Large intestine (tissue), 3 donors: ENCODE measurements around the gene PMEL. TPM values are rescaled to one million over a fixed set of nuclear protein-coding genes. Genes with fewer than 3 reads are reported as not detected.

Experiments
- DNase-seq, 2 donors: peaks; one replicate each; pipeline versions ENCODE4 v3.0.0 to v3.0.0-alpha.2; 2013
- H3K27ac ChIP-seq: one replicate; pipeline ENCODE4 v1.5.1; 2013; ENCODE audit warnings: low read length
- H3K27me3 ChIP-seq: 2 replicates; pipeline ENCODE4 v1.6.1; 2013; ENCODE audit warnings: low read length; ENCODE audit not compliant: control insufficient read depth, insufficient read depth
- H3K36me3 ChIP-seq: 2 replicates; pipeline ENCODE4 v1.6.1; 2013; ENCODE audit warnings: low read length; ENCODE audit not compliant: control insufficient read depth, insufficient read depth
- H3K4me1 ChIP-seq: one replicate; pipeline ENCODE4 v1.6.1; 2013; ENCODE audit warnings: low read length; ENCODE audit not compliant: control insufficient read depth, insufficient read depth
- H3K4me3 ChIP-seq: one replicate; pipeline ENCODE4 v1.5.1; 2013; ENCODE audit warnings: low read length
- H3K9me3 ChIP-seq: one replicate; pipeline ENCODE4 v1.6.1; 2013; ENCODE audit warnings: mild to moderate bottlenecking, low read depth, low read length, moderate library complexity; ENCODE audit not compliant: control insufficient read depth
- WGBS: methylation state at CpG from one replicate; pipeline ENCODE4 v1.1.5; 2013; ENCODE audit warnings: low lambda C conversion rate; ENCODE audit not compliant: insufficient coverage; 5-methylcytosine and 5-hydroxymethylcytosine counted together
- polyA plus RNA-seq: library from polyadenylated mRNA; unstranded; fragments of 120-200 nt; gene quantifications from one replicate; pipeline ENCODE4 v1.2.1, GENCODE V29; 2013

PMEL gene
- polyA plus RNA-seq, 1 donor: 5.7 TPM

- H3K4me3 ChIP-seq: peak overlapping the region; percentile 60
- peak; percentile 54 to 59 for DNase-seq
Measured at GRCh38 chr12:55972042-55972441, 6.2 kb upstream of the PMEL start.

DNA sequence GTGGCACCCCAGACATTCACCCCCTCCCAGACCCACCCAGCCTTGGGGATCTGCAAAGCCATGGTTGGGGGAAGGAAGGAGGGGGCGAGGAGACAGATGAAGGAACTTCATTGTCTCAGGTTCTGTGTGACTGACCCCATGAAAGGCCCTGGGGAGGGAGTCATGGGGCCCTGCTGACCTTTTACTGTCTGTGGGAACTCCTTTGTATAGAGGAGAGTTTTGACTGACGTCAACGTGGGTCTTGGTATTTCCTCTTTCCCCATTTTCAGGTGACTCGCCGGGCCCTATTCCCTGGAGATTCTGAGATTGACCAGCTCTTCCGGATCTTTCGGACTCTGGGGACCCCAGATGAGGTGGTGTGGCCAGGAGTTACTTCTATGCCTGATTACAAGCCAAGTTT, 4.9 kb upstream of the PMEL start:
- H3K27me3 ChIP-seq: no peaks in the 10 kb centered on the region
- H3K9me3 ChIP-seq: no peaks in the 10 kb centered on the region
- no peak overlapping the region for H3K4me3 ChIP-seq
- H3K36me3 ChIP-seq: peaks cover 15% of the 10 kb centered on the region
- 96% methylated on average over 4 of the region's 7 CpGs for WGBS
- H3K27ac ChIP-seq: no peak overlapping the region
- H3K4me1 ChIP-seq: peaks cover 38% of the 10 kb centered on the region
- DNase-seq: no peak

More at GRCh38 chr12:55972042-55972441, 6.2 kb upstream of the PMEL start:
- Histone ChIP-seq H3K27ac (peak overlapping the region; percentile 93), H3K36me3 (peaks cover 15% of the 10 kb centered on the region), H3K27me3 (no peaks in the 10 kb centered on the region), H3K9me3 (no peaks in the 10 kb centered on the region), H3K4me1 (peaks cover 34% of the 10 kb centered on the region)
- WGBS: 83% methylated on average over 1 of the region's 3 CpGs

GRCh38 chr12:55969356-55969755, 3.5 kb upstream of the PMEL start:
- no peaks in the 10 kb centered on the region for H3K27me3 ChIP-seq
- no peak for DNase-seq
- no peak overlapping the region for H3K4me3 ChIP-seq
- H3K27ac ChIP-seq: no peak overlapping the region
- no CpG with 5 or more reads among the region's 4 CpGs for WGBS
- peaks cover 37% of the 10 kb centered on the region for H3K4me1 ChIP-seq
- H3K36me3 ChIP-seq: peaks cover 15% of the 10 kb centered on the region
- no peaks in the 10 kb centered on the region for H3K9me3 ChIP-seq

GRCh38 chr12:55966408-55967281, 803 bp upstream of the PMEL start, which contains the start of gene CDK2:
CDK2 (plus strand) TSS chr12:55966830; CDS start chr12:55967009, 179 bp downstream.
- peak within 1 kb of the TSS; percentile 79 for H3K27ac ChIP-seq
- WGBS: no CpG with 5 or more reads among the region's 45 CpGs
- no peaks in the 10 kb centered on the region for H3K9me3 ChIP-seq

DNA sequence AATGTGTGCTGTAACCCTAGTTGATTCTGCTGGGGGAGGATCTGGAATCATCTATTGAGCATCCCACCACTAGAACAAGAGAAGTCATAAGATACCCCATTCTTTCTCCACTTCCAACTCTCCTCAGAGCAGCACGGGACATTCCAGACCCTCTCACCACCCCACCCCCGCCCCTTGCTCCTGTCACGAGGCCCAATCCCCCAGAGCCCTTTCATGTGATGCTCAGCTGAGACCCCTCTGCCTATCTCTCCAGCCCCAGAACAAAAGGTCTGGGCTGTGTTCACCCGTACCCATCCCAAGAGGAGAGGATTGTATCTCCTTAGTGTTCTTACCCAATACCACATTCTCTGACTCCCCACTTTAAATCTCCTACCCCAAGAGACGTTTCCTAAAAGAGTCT, 602 bp downstream of the PMEL start:
- no peak for DNase-seq
- H3K4me1 ChIP-seq: peaks cover 20% of the 10 kb centered on the region
- H3K27ac ChIP-seq: no peak overlapping the region
- no peaks in the 10 kb centered on the region for H3K9me3 ChIP-seq
- no peak overlapping the region for H3K4me3 ChIP-seq
- 78% methylated on average over 2 of the region's 5 CpGs for WGBS
- H3K27me3 ChIP-seq: no peaks in the 10 kb centered on the region
- peaks cover 2% of the 10 kb centered on the region for H3K36me3 ChIP-seq

More at GRCh38 chr12:55966408-55967281, 803 bp upstream of the PMEL start, which contains the start of gene CDK2:
- peak within 1 kb of the TSS; percentile 73 for H3K4me3 ChIP-seq
- H3K36me3 ChIP-seq: peaks cover 15% of the 10 kb centered on the region
- peaks cover 24% of the 10 kb centered on the region for H3K4me1 ChIP-seq
- H3K27me3 ChIP-seq: no peaks in the 10 kb centered on the region
- DNase-seq: peak; percentile 87 to 91

GRCh38 chr12:55963760-55964159, 2.1 kb downstream of the PMEL start:
- Histone ChIP-seq H3K4me3 (no peak overlapping the region), H3K4me1 (peaks cover 20% of the 10 kb centered on the region), H3K27me3 (no peaks in the 10 kb centered on the region), H3K36me3 (peaks cover 2% of the 10 kb centered on the region), H3K27ac (no peak overlapping the region), H3K9me3 (no peaks in the 10 kb centered on the region)
- 100% methylated on average over 1 of the region's 2 CpGs for WGBS
- DNase-seq: no peak

DNA sequence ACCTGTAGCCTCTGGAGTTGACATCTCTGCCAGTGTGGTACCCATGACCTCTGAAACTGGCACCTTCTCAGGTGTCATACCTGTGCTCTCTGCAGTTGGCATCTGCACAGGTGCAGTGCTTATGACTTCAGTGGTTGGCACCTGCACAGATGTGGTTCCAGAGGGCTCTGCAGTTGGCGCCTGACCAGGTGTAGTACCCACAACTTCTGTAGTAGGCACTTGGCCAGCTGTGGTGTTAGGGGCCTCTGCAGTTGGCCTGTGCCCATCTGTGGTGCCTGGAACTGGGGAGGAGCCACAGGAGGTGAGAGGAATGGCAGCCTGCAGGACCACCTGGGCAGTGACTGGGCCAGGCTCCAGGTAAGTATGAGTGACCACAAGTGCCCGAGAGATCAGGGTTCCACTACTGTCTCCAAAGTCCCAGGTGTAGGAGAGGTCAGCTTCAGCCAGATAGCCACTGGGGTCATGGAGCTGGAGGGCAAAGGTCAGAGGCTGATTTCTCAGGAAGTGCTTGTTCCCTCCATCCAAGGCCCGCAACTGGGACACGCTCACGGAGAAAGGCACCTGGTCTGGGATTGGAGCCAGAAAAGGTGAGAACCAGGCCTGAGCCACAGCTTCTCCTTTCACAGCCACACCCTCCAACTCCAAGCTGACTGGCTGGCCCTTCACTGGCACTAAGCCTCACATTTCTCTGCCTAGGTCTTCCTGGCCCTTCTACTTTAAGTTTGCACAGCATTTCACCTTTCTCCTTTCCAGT, 8.6 kb downstream of the PMEL start:
- Histone ChIP-seq H3K27me3 (no peaks in the 10 kb centered on the region), H3K36me3 (peaks cover 7% of the 10 kb centered on the region), H3K27ac (no peak overlapping the region), H3K4me3 (no peak overlapping the region), H3K4me1 (peaks cover 14% of the 10 kb centered on the region), H3K9me3 (no peaks in the 10 kb centered on the region)
- WGBS: no CpG with 5 or more reads among the region's 5 CpGs
- no peak for DNase-seq

- Histone ChIP-seq H3K27me3 (no peaks in the 10 kb centered on the region), H3K9me3 (no peaks in the 10 kb centered on the region), H3K4me3 (no peak overlapping the region), H3K27ac (no peak overlapping the region), H3K36me3 (peaks cover 17% of the 10 kb centered on the region), H3K4me1 (peaks cover 14% of the 10 kb centered on the region)
- peak; percentile 71 to 80 for DNase-seq
- WGBS: no CpG with 5 or more reads among the region's 6 CpGs
Measured at GRCh38 chr12:55955800-55956508, 9.9 kb downstream of the PMEL start.

DNA sequence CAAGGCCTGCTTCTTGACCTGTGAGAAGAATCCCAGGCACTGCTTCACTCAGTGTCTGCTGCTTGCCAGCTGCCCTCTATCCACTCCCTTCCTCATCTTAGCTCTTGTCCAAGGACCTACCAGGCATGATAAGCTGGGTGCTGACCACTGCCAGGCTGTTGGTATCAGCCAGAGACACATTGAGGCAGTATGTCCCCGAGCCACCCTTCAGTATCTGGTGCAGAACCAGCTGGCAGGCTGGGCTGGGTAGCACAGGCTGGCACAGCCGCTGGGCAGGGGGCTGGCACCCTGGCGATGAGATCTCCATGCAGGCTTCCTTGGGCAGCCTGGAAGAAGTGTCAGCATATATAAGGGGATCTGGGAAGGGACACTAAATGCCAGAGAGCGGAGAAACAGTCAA, 10.5 kb downstream of the PMEL start:
- Histone ChIP-seq H3K36me3 (peaks cover 17% of the 10 kb centered on the region), H3K27me3 (no peaks in the 10 kb centered on the region), H3K4me1 (peaks cover 14% of the 10 kb centered on the region), H3K4me3 (no peak overlapping the region), H3K9me3 (no peaks in the 10 kb centered on the region), H3K27ac (no peak overlapping the region)
- no peak for DNase-seq
- no CpG with 5 or more reads among the region's 4 CpGs for WGBS

GRCh38 chr12:55946553-55946952, 19.3 kb downstream of the PMEL start:
- Histone ChIP-seq H3K9me3 (no peaks in the 10 kb centered on the region), H3K4me3 (no peak overlapping the region), H3K4me1 (peaks cover 9% of the 10 kb centered on the region), H3K36me3 (peaks cover 3% of the 10 kb centered on the region), H3K27ac (no peak overlapping the region), H3K27me3 (no peaks in the 10 kb centered on the region)
- no peak for DNase-seq
- 83% methylated on average over 1 of the region's 6 CpGs for WGBS
